BLaER1 treated with 17β-estradiol and CSF1 and Interleukin-3, amounts not matched to agents 10 nM and 100 nM (cell line): Measurements from ENCODE around the gene FOXC2.

Experiments used
- H3K27ac ChIP-seq, 11 experiments: shearing (Covaris generic); formaldehyde crosslinking; 2 replicates each; pipeline ENCODE4 v1.8.1; 2022
- H3K27me3 ChIP-seq, 11 experiments: shearing (Covaris generic); formaldehyde crosslinking; 2 replicates each; pipeline ENCODE4 v1.8.1; 2022
- H3K36me3 ChIP-seq, 11 experiments: shearing (Covaris generic); formaldehyde crosslinking; 2 replicates each; pipeline ENCODE4 v1.8.1; 2022
- H3K4me1 ChIP-seq, 10 experiments: shearing (Covaris generic); formaldehyde crosslinking; 2 replicates each; pipeline ENCODE4 v1.8.1; 2022
- H3K4me2 ChIP-seq, 11 experiments: shearing (Covaris generic); formaldehyde crosslinking; 2 replicates each; pipeline ENCODE4 v1.8.1; 2022
- H3K4me3 ChIP-seq, 10 experiments: shearing (Covaris generic); formaldehyde crosslinking; 2 replicates each; pipeline ENCODE4 v1.8.1; 2022
- H3K9ac ChIP-seq, 11 experiments: shearing (Covaris generic); formaldehyde crosslinking; 2 replicates each; pipeline ENCODE4 v1.8.1; 2022
- H3K9me3 ChIP-seq, 11 experiments: shearing (Covaris generic); formaldehyde crosslinking; replicated peaks in 1 of 11; 2 replicates each; pipeline ENCODE4 v1.8.1; 2022
- H4K20me1 ChIP-seq, 11 experiments: shearing (Covaris generic); formaldehyde crosslinking; 2 replicates each; pipeline ENCODE4 v1.8.1; 2022
- Cebpa-rat ChIP-seq, 11 experiments: shearing (Covaris generic); IDR thresholded peaks; 2 replicates each; pipeline ENCODE4 v1.8.1; 2022

The FOXC2 gene

GRCh38 chr16:86602521-86602920, 35.9 kb downstream of the FOXC2 start:
- Histone ChIP-seq H3K9ac (no peak overlapping the region), H3K4me1 (peaks cover 0 to 24% (median 21%) of the 10 kb centered on the region in 10 experiments; a peak in 14 of 20 replicates), H4K20me1 (no peaks in the 10 kb centered on the region), H3K9me3 (peaks cover 12 to 45% (median 24%) of the 10 kb centered on the region in 11 experiments; a peak in 17 of 22 replicates), H3K4me3 (no peak overlapping the region), H3K36me3 (no peaks in the 10 kb centered on the region), H3K27ac (no peak overlapping the region), H3K4me2 (no peak overlapping the region), H3K27me3 (no peaks in the 10 kb centered on the region)
- TF ChIP-seq Cebpa-rat (IDR thresholded peaks at IDR 0.05) = no peak

- peaks cover 0 to 31% (median 19%) of the 10 kb centered on the region in 10 experiments; a peak in 14 of 20 replicates for H3K4me1 ChIP-seq
- H4K20me1 ChIP-seq = no peaks in the 10 kb centered on the region
- TF ChIP-seq Cebpa-rat (IDR thresholded peaks at IDR 0.05) = no peak
- H3K4me2 ChIP-seq = peak overlapping the region; percentile 17 to 56 (median 30); a peak in 18 of 22 replicates
- peak overlapping the region in 1 of 11 experiments; percentile 22; a peak in 2 of 22 replicates for H3K27ac ChIP-seq
- peaks cover 0 to 35% (median 15%) of the 10 kb centered on the region in 11 experiments; a peak in 14 of 22 replicates for H3K9me3 ChIP-seq
- H3K4me3 ChIP-seq = peak overlapping the region in 2 of 10 experiments; percentile 17 to 38; a peak in 3 of 20 replicates
- H3K36me3 ChIP-seq = no peaks in the 10 kb centered on the region
- peak overlapping the region in 3 of 11 experiments; percentile 12 to 25 (median 16); a peak in 1 of 22 replicates for H3K9ac ChIP-seq
- H3K27me3 ChIP-seq = no peaks in the 10 kb centered on the region
These were observed 38.0 kb downstream of the FOXC2 start for GRCh38 chr16:86604436-86605193.

- Histone ChIP-seq H3K27me3 (no peaks in the 10 kb centered on the region), H3K9ac (no peak overlapping the region), H4K20me1 (no peaks in the 10 kb centered on the region), H3K9me3 (peaks cover 0 to 28% (median 12%) of the 10 kb centered on the region in 11 experiments; a peak in 14 of 22 replicates), H3K27ac (no peak overlapping the region), H3K4me1 (peaks cover 0 to 43% (median 27%) of the 10 kb centered on the region in 10 experiments; a peak in 14 of 20 replicates), H3K4me2 (no peak overlapping the region), H3K36me3 (no peaks in the 10 kb centered on the region), H3K4me3 (no peak overlapping the region)
- TF ChIP-seq Cebpa-rat (IDR thresholded peaks at IDR 0.05) = no peak
These were observed 39.3 kb downstream of the FOXC2 start for GRCh38 chr16:86605950-86606349.

- Histone ChIP-seq H3K36me3 (no peaks in the 10 kb centered on the region), H4K20me1 (no peaks in the 10 kb centered on the region), H3K4me2 (peak overlapping the region in 8 of 11 experiments; percentile 20 to 55 (median 40); a peak in 15 of 22 replicates), H3K9ac (no peak overlapping the region), H3K27me3 (no peaks in the 10 kb centered on the region), H3K27ac (no peak overlapping the region), H3K9me3 (peaks cover 0 to 25% (median 12%) of the 10 kb centered on the region in 11 experiments; a peak in 13 of 22 replicates), H3K4me1 (peaks cover 0 to 44% (median 32%) of the 10 kb centered on the region in 10 experiments; a peak in 14 of 20 replicates), H3K4me3 (no peak overlapping the region)
- no peak for TF ChIP-seq Cebpa-rat (IDR thresholded peaks at IDR 0.05)
These were observed 41.7 kb downstream of the FOXC2 start for GRCh38 chr16:86608301-86608747.

- Histone ChIP-seq H3K4me2 (peak overlapping the region in 6 of 11 experiments; percentile 14 to 63 (median 30); a peak in 7 of 22 replicates), H3K36me3 (no peaks in the 10 kb centered on the region), H3K9me3 (peaks cover 0 to 25% (median 11%) of the 10 kb centered on the region in 11 experiments; a peak in 13 of 22 replicates), H3K4me3 (no peak overlapping the region), H3K27me3 (no peaks in the 10 kb centered on the region), H3K4me1 (peaks cover 0 to 44% (median 32%) of the 10 kb centered on the region in 10 experiments; a peak in 14 of 20 replicates), H4K20me1 (no peaks in the 10 kb centered on the region), H3K27ac (no peak overlapping the region), H3K9ac (no peak overlapping the region)
- no peak for TF ChIP-seq Cebpa-rat (IDR thresholded peaks at IDR 0.05)
These were observed 42.5 kb downstream of the FOXC2 start for GRCh38 chr16:86609115-86609514.

- H3K4me2 ChIP-seq = peak overlapping the region in 8 of 11 experiments; percentile 6 to 63 (median 28); a peak in 12 of 22 replicates
- no peak for TF ChIP-seq Cebpa-rat (IDR thresholded peaks at IDR 0.05)
- peaks cover 0 to 25% (median 9%) of the 10 kb centered on the region in 11 experiments; a peak in 10 of 22 replicates for H3K9me3 ChIP-seq
- peaks cover 0 to 40% (median 32%) of the 10 kb centered on the region in 10 experiments; a peak in 14 of 20 replicates for H3K4me1 ChIP-seq
- H3K4me3 ChIP-seq = no peak overlapping the region
- no peaks in the 10 kb centered on the region for H3K27me3 ChIP-seq
- no peaks in the 10 kb centered on the region for H3K36me3 ChIP-seq
- H3K9ac ChIP-seq = no peak overlapping the region
- no peaks in the 10 kb centered on the region for H4K20me1 ChIP-seq
- H3K27ac ChIP-seq = no peak overlapping the region
These were observed 43.0 kb downstream of the FOXC2 start for GRCh38 chr16:86609661-86610060.

- peak overlapping the region in 5 of 11 experiments; percentile 14 to 63 (median 15); a peak in 5 of 22 replicates for H3K4me2 ChIP-seq
- H3K9me3 ChIP-seq = peaks cover 0 to 18% (median 4%) of the 10 kb centered on the region in 11 experiments; a peak in 10 of 22 replicates
- H4K20me1 ChIP-seq = no peaks in the 10 kb centered on the region
- H3K4me1 ChIP-seq = peaks cover 0 to 39% (median 31%) of the 10 kb centered on the region in 10 experiments; a peak in 14 of 20 replicates
- no peak overlapping the region for H3K27ac ChIP-seq
- no peak for TF ChIP-seq Cebpa-rat (IDR thresholded peaks at IDR 0.05)
- no peak overlapping the region for H3K9ac ChIP-seq
- H3K4me3 ChIP-seq = no peak overlapping the region
- no peaks in the 10 kb centered on the region for H3K27me3 ChIP-seq
- no peaks in the 10 kb centered on the region for H3K36me3 ChIP-seq
These were observed 44.3 kb downstream of the FOXC2 start for GRCh38 chr16:86610779-86611524.

- Histone ChIP-seq H4K20me1 (no peaks in the 10 kb centered on the region), H3K36me3 (no peaks in the 10 kb centered on the region), H3K27me3 (no peaks in the 10 kb centered on the region), H3K9ac (no peak overlapping the region), H3K27ac (no peak overlapping the region), H3K4me3 (no peak overlapping the region), H3K4me2 (peak overlapping the region in 4 of 11 experiments; percentile 14 to 63 (median 16); a peak in 1 of 22 replicates), H3K9me3 (peaks cover 0 to 15% (median 0%) of the 10 kb centered on the region in 11 experiments; a peak in 5 of 22 replicates), H3K4me1 (peaks cover 0 to 39% (median 31%) of the 10 kb centered on the region in 10 experiments; a peak in 14 of 20 replicates)
- no peak for TF ChIP-seq Cebpa-rat (IDR thresholded peaks at IDR 0.05)
These were observed 44.9 kb downstream of the FOXC2 start for GRCh38 chr16:86611525-86611855.
